ENCODE measurements around the gene ZNF266. TPM values are rescaled to one million over a fixed set of nuclear protein-coding genes. Genes with fewer than 3 reads are reported as not detected.

Gene ZNF266
- total RNA-seq, 1 donor from 2014 or later = 14.1 TPM

Other genes with a start within 250 kb of the ZNF266 start
- not detected for gene OR7D4, start 216.0 kb downstream of the ZNF266 start, total RNA-seq
- not detected for gene OR7E24, start 184.6 kb downstream of the ZNF266 start, total RNA-seq
- 3.7 TPM for gene ZNF699, start 125.7 kb downstream of the ZNF266 start, total RNA-seq
- gene ZNF559, start 111.4 kb downstream of the ZNF266 start, total RNA-seq = 12.5 TPM
- gene ZNF177, start 72.6 kb downstream of the ZNF266 start, total RNA-seq = 4.2 TPM
- 0.52 TPM for gene ZNF560, start 63.0 kb upstream of the ZNF266 start, total RNA-seq
- 20.4 TPM for gene ZNF426, start 103.1 kb upstream of the ZNF266 start, total RNA-seq
- 26.6 TPM for gene ZNF121, start 148.9 kb upstream of the ZNF266 start, total RNA-seq
- gene ZNF561, start 185.7 kb upstream of the ZNF266 start, total RNA-seq = 36.5 TPM
- gene ZNF562, start 239.5 kb upstream of the ZNF266 start, total RNA-seq = 38.1 TPM

All from skeletal muscle tissue (tissue), 1 donor.